Measurements from ENCODE around the gene PGF. TPM values are rescaled to one million over a fixed set of nuclear protein-coding genes. Genes with fewer than 3 reads are reported as not detected.

The PGF gene
- total RNA-seq, 2 experiments from 2014 or later, result 0.10 TPM; not detected in 1

DNA sequence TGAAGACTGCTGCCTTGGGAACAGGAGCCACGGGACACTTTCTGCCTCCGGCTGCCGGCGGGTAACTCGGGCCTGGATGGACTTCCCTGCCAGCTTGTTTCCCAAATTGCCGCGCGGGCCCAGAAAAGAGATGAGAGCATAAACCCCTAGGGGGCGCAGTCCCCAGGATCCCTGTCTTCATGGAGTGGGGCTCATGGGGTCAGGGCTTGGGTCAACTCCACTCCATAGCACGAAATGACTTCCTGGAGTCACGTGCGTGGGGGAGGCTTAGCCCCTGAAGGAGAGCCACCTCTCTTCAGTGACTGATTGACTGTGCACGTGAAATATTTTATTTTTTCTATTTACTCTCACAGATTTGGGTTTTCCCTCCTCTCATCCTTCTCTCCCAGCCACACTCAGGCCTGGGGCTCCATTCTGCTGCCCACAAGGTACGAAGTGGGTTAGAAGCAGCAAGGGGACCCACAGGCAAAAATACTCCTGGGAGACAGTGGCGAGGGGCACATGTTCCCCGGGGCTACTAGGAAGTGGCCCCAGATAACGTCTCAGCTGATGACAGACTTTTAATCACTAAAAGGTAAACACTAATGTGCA, 10.0 kb downstream of the PGF start:
- no peak overlapping the region for H3K4me3 Mint-ChIP-seq
- H3K4me1 Mint-ChIP-seq (ENCODE audit: low read depth), result peaks cover 27% of the 10 kb centered on the region
- no peak overlapping the region for H3K27ac Mint-ChIP-seq
- H3K27me3 Mint-ChIP-seq, result no peaks in the 10 kb centered on the region
- intact Hi-C loops (cut with micrococcal nuclease), result loop anchor here (1.0 to 5.0 kb wide), 3 partner anchors 57 to 357 kb away; partner anchors contain the start of gene EIF2B2
- H3K9me3 Mint-ChIP-seq, result no peaks in the 10 kb centered on the region
- ChIA-PET POLR2A (no interaction called here), CTCF (interaction anchor here (0.7 to 4.9 kb wide), 35 partner anchors 9 to 419 kb away, joined by 3 to 71 read pairs (median 4); partner anchors contain the start of genes ACYP1, MLH3, PGF and RPS6KL1)
- DNase-seq, result peak; percentile 53
- H3K36me3 Mint-ChIP-seq, result no peaks in the 10 kb centered on the region

DNA sequence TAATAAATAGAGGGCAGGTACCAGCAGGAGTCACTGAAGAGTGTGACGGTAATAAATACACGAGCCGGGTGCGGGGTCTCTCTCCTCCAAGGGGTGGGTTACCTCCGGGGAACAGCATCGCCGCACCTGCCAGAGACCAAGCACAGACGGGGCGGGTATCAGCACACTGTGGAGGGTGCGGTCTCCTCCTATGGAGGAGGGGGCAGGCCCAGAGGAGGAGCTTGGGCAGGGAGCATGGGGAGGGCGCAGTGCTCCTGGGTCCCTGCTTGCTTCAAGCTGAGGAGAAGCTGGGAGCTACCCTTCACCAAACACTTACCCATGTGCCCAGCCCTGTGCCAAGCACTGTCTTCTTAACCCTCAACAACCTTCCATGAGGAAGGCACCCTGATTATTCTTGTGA, 12.8 kb downstream of the PGF start:
- CTCF ChIA-PET, result interaction anchor here (0.8 to 2.8 kb wide), 7 partner anchors 10 to 400 kb away, joined by 3 to 31 read pairs (median 5); partner anchors contain the start of genes PGF and RPS6KL1
- POLR2A ChIA-PET, result no interaction called here
- Mint-ChIP-seq H3K27me3 (no peaks in the 10 kb centered on the region), H3K4me1 (ENCODE audit: low read depth) (peaks cover 37% of the 10 kb centered on the region), H3K9me3 (peaks cover 8% of the 10 kb centered on the region), H3K4me3 (no peak overlapping the region), H3K36me3 (no peaks in the 10 kb centered on the region), H3K27ac (peak overlapping the region; percentile 87)
- intact Hi-C loops (cut with micrococcal nuclease), result no loop called here
- no peak for DNase-seq

DNA sequence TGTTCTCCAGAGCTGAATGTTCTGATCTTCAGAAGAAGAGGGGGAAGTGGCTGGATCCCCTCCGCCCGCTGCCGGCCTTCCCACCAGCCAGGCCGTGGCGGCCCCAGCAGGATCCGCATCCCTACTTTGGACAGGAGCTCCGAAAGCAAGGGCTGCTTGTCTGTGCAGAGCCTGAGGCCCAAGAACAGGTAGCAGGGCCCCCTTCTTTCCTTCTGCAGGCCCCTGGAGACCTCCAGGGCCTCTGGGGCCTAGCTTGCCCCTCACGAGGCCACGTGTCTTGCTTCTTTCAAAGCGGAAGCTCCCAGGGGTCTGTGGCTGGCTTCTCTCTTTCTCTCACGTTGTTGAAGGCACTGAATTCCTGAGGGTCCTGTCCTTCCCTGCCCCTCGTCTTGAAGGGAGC, 13.2 kb downstream of the PGF start:
- CTCF ChIA-PET, result interaction anchor here (0.8 to 2.8 kb wide), 7 partner anchors 10 to 146 kb away, joined by 3 to 31 read pairs (median 5); partner anchors contain the start of genes PGF and RPS6KL1
- no peaks in the 10 kb centered on the region for H3K36me3 Mint-ChIP-seq

DNA sequence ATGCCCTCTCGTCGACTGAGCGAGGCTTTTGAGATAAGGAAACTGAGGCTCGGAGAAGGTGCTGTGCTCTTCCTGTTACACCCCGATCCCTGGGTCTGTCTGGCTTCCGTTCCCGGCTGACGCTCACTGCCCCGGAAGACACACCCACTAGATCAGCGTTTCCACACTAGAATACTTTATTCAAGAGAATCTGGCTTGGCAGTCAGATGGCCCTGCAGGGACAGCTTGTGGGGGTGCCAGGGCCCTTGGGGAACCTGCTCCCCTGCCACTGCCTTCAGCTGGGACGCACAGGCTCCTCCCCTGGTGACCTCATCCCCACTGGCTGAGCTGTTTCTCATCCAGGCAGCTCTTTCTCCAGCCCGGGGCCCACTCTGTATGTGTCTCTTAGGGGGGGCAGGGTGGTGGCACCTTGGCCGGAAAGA, 13.7 kb downstream of the PGF start:
- intact Hi-C loops (cut with micrococcal nuclease), result no loop called here
- CTCF ChIA-PET, result interaction anchor here (0.8 to 2.8 kb wide), 8 partner anchors 11 to 147 kb away, joined by 3 to 31 read pairs (median 5); partner anchors contain the start of genes PGF and RPS6KL1
- POLR2A ChIA-PET, result interaction anchor here (0.9 kb wide), 1 partner anchor 13 kb away, joined by 3 read pairs; the partner anchor contains the start of gene PGF
- Mint-ChIP-seq H3K4me1 (ENCODE audit: low read depth) (peaks cover 43% of the 10 kb centered on the region), H3K36me3 (no peaks in the 10 kb centered on the region), H3K9me3 (peaks cover 8% of the 10 kb centered on the region), H3K27ac (peak overlapping the region; percentile 87), H3K27me3 (no peaks in the 10 kb centered on the region), H3K4me3 (peak overlapping the region; percentile 72)
- peak; percentile 78 for DNase-seq

More for the DNA sequence above, 13.2 kb downstream of the PGF start:
- H3K27ac Mint-ChIP-seq, result peak overlapping the region; percentile 87
- no peak for DNase-seq
- no peaks in the 10 kb centered on the region for H3K27me3 Mint-ChIP-seq
- POLR2A ChIA-PET, result interaction anchor here (0.9 kb wide), 1 partner anchor 13 kb away, joined by 3 read pairs; the partner anchor contains the start of gene PGF
- H3K9me3 Mint-ChIP-seq, result peaks cover 8% of the 10 kb centered on the region
- H3K4me3 Mint-ChIP-seq, result peak overlapping the region; percentile 72
- peaks cover 38% of the 10 kb centered on the region for H3K4me1 Mint-ChIP-seq (ENCODE audit: low read depth)
- intact Hi-C loops (cut with micrococcal nuclease), result no loop called here

DNA sequence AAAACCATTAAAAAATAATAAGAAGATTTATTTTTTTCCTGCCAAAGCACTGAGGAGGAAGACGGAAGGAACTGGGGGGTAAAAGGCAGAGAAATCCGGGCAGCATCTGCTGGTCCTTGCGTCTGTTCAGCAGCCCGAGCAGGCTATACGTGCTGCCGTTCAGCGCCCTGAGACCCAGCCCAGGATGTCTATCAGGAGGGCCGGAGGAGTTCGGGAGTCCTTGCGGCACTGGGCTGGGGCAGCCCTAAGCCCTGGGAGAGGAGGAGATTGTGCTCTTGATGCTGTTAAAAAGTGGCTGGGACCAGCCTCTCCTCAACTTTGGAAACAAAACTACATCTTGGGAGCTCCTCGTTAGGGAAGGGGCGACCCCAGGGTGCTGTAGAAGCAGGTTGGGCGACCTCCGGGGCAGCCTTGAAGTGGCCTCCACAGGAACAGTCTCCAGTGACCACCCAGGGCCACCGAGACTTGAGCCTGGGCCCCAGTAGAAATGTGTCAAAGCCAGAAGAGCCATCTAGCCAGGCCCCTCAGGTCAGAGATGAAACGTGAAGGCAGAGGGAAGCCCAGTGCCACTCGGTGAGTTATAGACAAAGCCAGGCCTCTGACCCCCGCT, 14.3 kb downstream of the PGF start:
- H3K27ac Mint-ChIP-seq, result peak overlapping the region; percentile 87
- peaks cover 8% of the 10 kb centered on the region for H3K9me3 Mint-ChIP-seq
- DNase-seq, result no peak
- POLR2A ChIA-PET, result interaction anchor here (0.9 kb wide), 1 partner anchor 14 kb away, joined by 3 read pairs; the partner anchor contains the start of gene PGF
- H3K36me3 Mint-ChIP-seq, result no peaks in the 10 kb centered on the region
- intact Hi-C loops (cut with micrococcal nuclease), result no loop called here
- peaks cover 39% of the 10 kb centered on the region for H3K4me1 Mint-ChIP-seq (ENCODE audit: low read depth)
- H3K4me3 Mint-ChIP-seq, result peak overlapping the region; percentile 72
- CTCF ChIA-PET, result interaction anchor here (0.6 to 2.8 kb wide), 8 partner anchors 18 to 718 kb away, joined by 3 to 31 read pairs (median 6); partner anchors contain the start of gene RPS6KL1
- H3K27me3 Mint-ChIP-seq, result no peaks in the 10 kb centered on the region

DNA sequence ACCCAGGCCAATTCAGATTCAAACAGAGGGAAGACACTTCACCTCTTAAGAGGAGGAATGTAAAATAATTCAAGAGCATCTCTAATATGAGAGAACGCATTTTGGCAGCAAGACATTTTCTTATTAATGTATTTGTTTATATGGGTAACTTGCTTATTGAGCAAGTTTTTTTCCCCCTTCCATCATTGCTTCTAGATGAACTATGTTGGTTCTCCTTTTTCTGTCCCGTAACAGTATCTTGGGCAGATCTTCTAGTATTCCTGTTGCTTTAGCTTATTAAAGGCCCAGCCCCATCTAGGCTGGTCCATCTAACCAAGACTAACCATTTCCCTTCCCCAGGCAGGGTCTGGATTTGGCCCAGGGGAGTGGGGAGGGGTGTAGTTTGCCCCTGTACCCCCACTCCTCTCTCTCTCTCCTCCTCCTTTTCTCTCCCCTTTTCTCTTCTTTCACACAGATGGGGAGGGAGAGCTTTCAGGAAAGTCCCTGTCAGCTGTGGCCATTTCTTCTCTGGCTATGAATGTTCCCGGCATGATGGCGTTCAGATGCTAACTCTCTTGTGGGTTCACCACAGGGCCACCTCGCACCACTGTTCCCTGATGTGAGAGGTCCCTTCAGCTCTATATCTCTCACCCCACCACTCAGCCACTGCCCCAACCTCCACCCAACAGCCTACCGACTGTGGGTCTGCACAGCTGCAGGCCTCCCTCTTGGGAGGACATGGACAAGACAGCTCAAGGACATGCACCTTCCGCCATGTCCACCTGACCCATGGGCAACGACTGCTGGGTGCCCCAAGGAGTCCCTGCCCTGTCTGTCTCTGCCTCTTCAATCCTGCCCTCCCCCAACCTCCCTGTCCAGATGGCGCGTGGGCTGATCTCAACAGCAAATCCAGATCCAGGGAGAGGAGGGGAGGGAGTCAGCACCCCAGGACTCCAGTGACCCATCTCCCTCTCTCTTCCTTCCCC, 16.6 kb downstream of the PGF start:
- Mint-ChIP-seq H3K27ac (no peak overlapping the region), H3K9me3 (peaks cover 8% of the 10 kb centered on the region), H3K4me1 (ENCODE audit: low read depth) (peaks cover 39% of the 10 kb centered on the region), H3K27me3 (no peaks in the 10 kb centered on the region), H3K36me3 (no peaks in the 10 kb centered on the region), H3K4me3 (no peak overlapping the region)
- DNase-seq, result no peak
- intact Hi-C loops (cut with micrococcal nuclease), result no loop called here
- ChIA-PET POLR2A (no interaction called here), CTCF (interaction anchor here (1.5 to 5.1 kb wide), 3 partner anchors 7 to 149 kb away, joined by 5 to 30 read pairs (median 6); no protein-coding TSS in a partner anchor)

DNA sequence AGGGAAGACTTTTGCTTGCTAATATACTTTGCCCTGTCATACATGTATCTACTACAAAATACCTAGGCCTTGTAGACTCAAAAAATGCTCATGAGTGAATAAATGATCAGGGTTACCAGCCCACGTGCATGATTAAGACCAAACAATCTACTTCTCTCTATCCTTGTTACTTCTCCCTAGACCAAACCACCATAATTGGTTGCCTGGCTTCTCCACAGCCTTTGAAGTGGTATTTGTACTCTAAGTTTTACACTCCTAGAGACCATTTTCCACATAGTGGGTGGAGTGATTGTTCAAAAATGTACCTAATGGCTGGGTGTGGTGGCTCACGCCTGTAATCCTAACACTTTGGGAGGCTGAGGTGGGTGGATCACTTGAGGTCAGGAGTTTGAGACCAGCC, 18.2 kb downstream of the PGF start:
- Mint-ChIP-seq H3K4me3 (no peak overlapping the region), H3K9me3 (peaks cover 8% of the 10 kb centered on the region), H3K27ac (no peak overlapping the region), H3K4me1 (ENCODE audit: low read depth) (peaks cover 36% of the 10 kb centered on the region), H3K36me3 (no peaks in the 10 kb centered on the region), H3K27me3 (peaks cover 3% of the 10 kb centered on the region)
- ChIA-PET CTCF (interaction anchor here (0.5 to 5.1 kb wide), 4 partner anchors 9 to 76 kb away, joined by 4 to 30 read pairs (median 6); no protein-coding TSS in a partner anchor), POLR2A (no interaction called here)
- DNase-seq, result no peak
- intact Hi-C loops (cut with micrococcal nuclease), result no loop called here

DNA sequence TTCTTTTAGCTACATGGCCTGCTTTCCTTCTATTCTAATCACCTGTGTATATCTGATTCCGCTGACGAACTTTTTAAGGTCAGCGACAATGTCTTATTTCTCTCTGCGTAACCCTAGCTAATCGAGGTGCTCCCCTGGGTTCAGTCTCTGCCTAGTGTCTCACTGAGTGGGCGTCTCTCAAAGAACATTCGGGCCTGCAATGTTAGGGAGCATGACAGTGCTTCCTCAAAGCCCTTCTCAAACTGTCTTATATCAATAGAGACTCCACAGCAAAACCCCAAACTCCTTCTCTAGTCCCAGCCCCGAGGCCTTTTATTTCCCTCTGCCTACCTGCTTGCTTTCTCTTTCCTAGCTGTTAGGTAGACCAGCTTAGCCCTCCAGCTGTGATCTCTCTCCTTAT, 18.7 kb downstream of the PGF start:
- Mint-ChIP-seq H3K27ac (no peak overlapping the region), H3K27me3 (peaks cover 3% of the 10 kb centered on the region), H3K9me3 (peaks cover 8% of the 10 kb centered on the region), H3K4me3 (no peak overlapping the region), H3K36me3 (no peaks in the 10 kb centered on the region), H3K4me1 (ENCODE audit: low read depth) (peaks cover 32% of the 10 kb centered on the region)
- DNase-seq, result no peak
- POLR2A ChIA-PET, result no interaction called here
- intact Hi-C loops (cut with micrococcal nuclease), result no loop called here
- CTCF ChIA-PET, result interaction anchor here (2.0 to 5.1 kb wide), 2 partner anchors 9 to 29 kb away, joined by 6 to 30 read pairs; no protein-coding TSS in a partner anchor

DNA sequence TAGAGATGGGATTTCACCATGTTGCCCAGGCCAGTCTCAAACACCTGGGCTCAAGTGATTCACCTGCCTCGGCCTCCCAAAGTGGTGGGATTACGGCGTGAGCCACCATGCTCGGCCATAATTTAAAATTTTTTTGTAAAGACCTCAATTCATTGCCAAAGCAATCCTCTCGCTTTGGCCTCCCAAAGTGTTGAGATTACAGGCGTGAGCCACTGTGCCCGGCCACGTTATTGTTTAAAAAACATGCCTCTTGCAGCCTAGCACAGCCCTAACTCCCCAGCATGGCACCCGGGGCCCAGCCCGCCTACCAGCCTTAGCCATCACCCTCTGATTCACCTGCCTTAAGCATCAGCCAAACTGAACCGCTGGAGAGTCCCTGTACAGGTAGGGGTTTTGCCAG, 19.2 kb downstream of the PGF start:
- ChIA-PET POLR2A (no interaction called here), CTCF (interaction anchor here (1.1 to 5.1 kb wide), 3 partner anchors 10 to 152 kb away, joined by 3 to 30 read pairs (median 6); no protein-coding TSS in a partner anchor)
- H3K9me3 Mint-ChIP-seq, result peaks cover 8% of the 10 kb centered on the region
- H3K27ac Mint-ChIP-seq, result no peak overlapping the region
- no peak overlapping the region for H3K4me3 Mint-ChIP-seq
- intact Hi-C loops (cut with micrococcal nuclease), result no loop called here
- DNase-seq, result no peak
- H3K36me3 Mint-ChIP-seq, result no peaks in the 10 kb centered on the region
- peaks cover 27% of the 10 kb centered on the region for H3K4me1 Mint-ChIP-seq (ENCODE audit: low read depth)
- peaks cover 3% of the 10 kb centered on the region for H3K27me3 Mint-ChIP-seq

DNA sequence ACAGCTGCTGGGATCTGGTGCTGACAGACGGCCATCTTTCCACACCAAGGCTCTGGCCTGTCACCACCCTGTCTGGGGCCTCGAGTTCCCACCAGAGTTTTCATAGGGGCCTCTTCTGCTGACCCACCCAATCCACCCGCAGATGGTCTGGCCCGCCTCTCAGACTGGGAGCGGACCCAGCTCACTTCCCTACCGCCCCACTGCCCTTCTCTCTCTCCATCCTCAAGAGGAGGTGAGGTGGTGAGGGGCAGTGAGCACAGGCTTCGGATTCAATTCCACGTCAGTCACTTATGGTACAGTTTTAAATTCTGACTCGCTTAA, 20.1 kb downstream of the PGF start:
- Mint-ChIP-seq H3K4me1 (ENCODE audit: low read depth) (peaks cover 24% of the 10 kb centered on the region), H3K36me3 (no peaks in the 10 kb centered on the region), H3K9me3 (peaks cover 8% of the 10 kb centered on the region), H3K27me3 (peaks cover 3% of the 10 kb centered on the region), H3K4me3 (no peak overlapping the region), H3K27ac (no peak overlapping the region)
- CTCF ChIA-PET, result interaction anchor here (0.6 to 5.1 kb wide), 5 partner anchors 10 to 153 kb away, joined by 3 to 30 read pairs (median 4); no protein-coding TSS in a partner anchor
- intact Hi-C loops (cut with micrococcal nuclease), result no loop called here
- no peak for DNase-seq
- POLR2A ChIA-PET, result interaction anchor here (0.6 kb wide), 1 partner anchor 12 kb away, joined by 3 read pairs; the partner anchor contains the start of gene RPS6KL1

All from activated CD4-positive, alpha-beta memory T cell treated with anti-CD3 and anti-CD28 coated beads for 36 hours (primary cell).